ENCODE data around the gene GNB1L. TPM values are rescaled to one million over a fixed set of nuclear protein-coding genes. Genes with fewer than 3 reads are reported as not detected.

Gene GNB1L
- total and polyA plus RNA-seq, 10 of the 15 experiments (the other 5 are each of a cell fraction or from before 2014, with no cell fraction given): 0.21 to 19.4 (median 6.8) TPM

DNA sequence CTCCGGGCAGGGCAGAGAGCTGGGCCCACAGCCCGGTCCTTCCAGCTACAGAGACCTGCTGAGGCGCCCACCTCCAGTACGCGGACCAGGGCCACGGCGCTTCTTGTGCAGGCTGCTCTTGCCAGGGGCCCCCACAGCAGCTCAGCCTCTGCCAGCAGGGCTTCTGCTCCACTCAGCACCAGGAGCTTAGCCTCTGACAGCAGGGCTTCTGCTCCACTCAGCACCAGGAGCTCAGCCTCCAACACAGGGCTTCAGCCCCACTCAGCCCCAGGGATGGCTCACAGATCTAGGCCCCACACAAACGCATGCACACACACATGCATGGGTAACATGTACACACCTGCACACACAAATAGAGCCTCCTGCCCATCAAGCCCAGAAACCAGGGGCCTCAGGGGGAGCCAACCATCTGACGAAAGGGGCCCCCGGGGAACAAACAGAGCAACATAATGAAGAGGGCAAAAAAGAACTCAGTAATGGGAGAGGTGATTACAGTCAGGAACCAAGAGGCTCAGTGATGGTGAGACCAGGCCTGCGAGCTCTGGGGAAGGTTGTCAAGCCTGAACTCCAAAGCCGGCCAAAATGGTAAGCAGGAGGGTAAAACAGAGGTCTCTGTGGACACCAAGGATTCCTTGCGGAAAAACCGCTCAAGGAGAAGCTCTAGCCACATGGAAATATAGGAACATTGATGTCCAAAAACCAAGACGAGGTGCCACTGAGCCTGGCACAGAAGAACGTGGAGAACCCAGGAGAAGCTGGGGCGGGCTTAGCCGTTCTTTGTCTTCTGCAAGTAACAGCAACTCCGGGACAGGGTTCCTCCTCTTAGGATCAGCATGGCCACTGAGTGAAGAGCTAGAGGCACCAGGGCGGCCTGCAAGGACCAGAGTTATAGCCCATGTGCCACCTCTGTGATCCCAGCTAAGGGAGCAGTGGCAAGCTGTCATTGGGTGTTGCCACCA lies 46.5 kb downstream of the GNB1L start:
- intact Hi-C loops (cut with micrococcal nuclease; ENCODE audit: unreplicated experiment): no loop called here
- 89% methylated on average over 20 of the region's 20 CpGs for WGBS (ENCODE audit: insufficient coverage, insufficient replicate concordance, low lambda C conversion rate, missing lambda C conversion rate)
- in situ Hi-C loops (cut with MboI): no loop called here
- ChIA-PET SMC1A (ENCODE audit: uncharacterized antibody, unreplicated experiment) (no interaction called here), RAD21 (ENCODE audit: unreplicated experiment) (no interaction called here), CTCF (interaction anchor here (1.1 kb wide), 1 partner anchor 129 kb away, joined by 3 read pairs; no protein-coding TSS in a partner anchor), POLR2A (no interaction called here)
- H4K20me1 ChIP-seq (ENCODE audit: control insufficient read depth, insufficient read depth): no peaks in the 10 kb centered on the region
- H3K79me2 ChIP-seq (ENCODE audit: control insufficient read depth, insufficient read depth, low read length): no peaks in the 10 kb centered on the region
- no TSS peak for BruUV-seq (replicated peaks)
- no peak overlapping the region for H3K4me2 ChIP-seq (ENCODE audit: control insufficient read depth, insufficient read depth)
- H3K27me3 ChIP-seq (replicated peaks in 1 of 2; ENCODE audit: control insufficient read depth in 2 of 2, insufficient read depth in 2 of 2, low read length in 1 of 2): no peaks in the 10 kb centered on the region
- H2AFZ ChIP-seq (ENCODE audit: control insufficient read depth, low read depth, low read length): no peak overlapping the region
- no peaks in the 10 kb centered on the region for H3K4me1 ChIP-seq (ENCODE audit: control insufficient read depth, insufficient read depth, low read length)
- ATAC-seq (no peak), FAIRE-seq (no peak), DNase-seq (ENCODE audit: low read depth, low spot score) (no peak)
- TF ChIP-seq, protein P1, sequence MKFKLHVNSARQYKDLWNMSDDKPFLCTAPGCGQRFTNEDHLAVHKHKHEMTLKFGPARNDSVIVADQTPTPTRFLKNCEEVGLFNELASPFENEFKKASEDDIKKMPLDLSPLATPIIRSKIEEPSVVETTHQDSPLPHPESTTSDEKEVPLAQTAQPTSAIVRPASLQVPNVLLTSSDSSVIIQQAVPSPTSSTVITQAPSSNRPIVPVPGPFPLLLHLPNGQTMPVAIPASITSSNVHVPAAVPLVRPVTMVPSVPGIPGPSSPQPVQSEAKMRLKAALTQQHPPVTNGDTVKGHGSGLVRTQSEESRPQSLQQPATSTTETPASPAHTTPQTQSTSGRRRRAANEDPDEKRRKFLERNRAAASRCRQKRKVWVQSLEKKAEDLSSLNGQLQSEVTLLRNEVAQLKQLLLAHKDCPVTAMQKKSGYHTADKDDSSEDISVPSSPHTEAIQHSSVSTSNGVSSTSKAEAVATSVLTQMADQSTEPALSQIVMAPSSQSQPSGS (IDR thresholded peaks at IDR 0.05; ENCODE audit: low read length): no peak
- TF ChIP-seq BRCA1 (IDR thresholded peaks at IDR 0.05; ENCODE audit: low read depth, low read length) (no peak), ZNF384 (IDR thresholded peaks at IDR 0.05; ENCODE audit: borderline replicate concordance, low read depth, low read length) (no peak), HDAC2 (IDR thresholded peaks at IDR 0.05) (no peak), TARDBP (IDR thresholded peaks at IDR 0.05; ENCODE audit: borderline replicate concordance) (no peak), MTA3 (IDR thresholded peaks at IDR 0.05; ENCODE audit: borderline replicate concordance, low read length) (no peak), KDM1A (IDR thresholded peaks at IDR 0.05; ENCODE audit: borderline replicate concordance) (no peak), SUPT20H (IDR thresholded peaks at IDR 0.05; ENCODE audit: borderline replicate concordance, control insufficient read depth, low read depth, low read length) (no peak), ASH2L (IDR thresholded peaks at IDR 0.05; ENCODE audit: borderline replicate concordance, low read depth) (no peak), MXI1 (IDR thresholded peaks at IDR 0.05; ENCODE audit: low read depth, low read length) (no peak), RCOR1 (conservative IDR thresholded peaks at IDR 0.05; ENCODE audit: low read depth, low read length) (no peak), ZZZ3 (IDR thresholded peaks at IDR 0.05; ENCODE audit: control insufficient read depth, insufficient read length, low read depth) (no peak), SIX5 (IDR thresholded peaks at IDR 0.05; ENCODE audit: low read depth, low read length, severe bottlenecking) (no peak), MEF2B (IDR thresholded peaks at IDR 0.05; ENCODE audit: partially characterized antibody, poor library complexity, severe bottlenecking) (no peak), RUNX3 (IDR thresholded peaks at IDR 0.05; ENCODE audit: low read length) (no peak)
- TF ChIP-seq, protein P2, sequence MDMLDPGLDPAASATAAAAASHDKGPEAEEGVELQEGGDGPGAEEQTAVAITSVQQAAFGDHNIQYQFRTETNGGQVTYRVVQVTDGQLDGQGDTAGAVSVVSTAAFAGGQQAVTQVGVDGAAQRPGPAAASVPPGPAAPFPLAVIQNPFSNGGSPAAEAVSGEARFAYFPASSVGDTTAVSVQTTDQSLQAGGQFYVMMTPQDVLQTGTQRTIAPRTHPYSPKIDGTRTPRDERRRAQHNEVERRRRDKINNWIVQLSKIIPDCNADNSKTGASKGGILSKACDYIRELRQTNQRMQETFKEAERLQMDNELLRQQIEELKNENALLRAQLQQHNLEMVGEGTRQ (IDR thresholded peaks at IDR 0.05; ENCODE audit: borderline replicate concordance, low read depth, low read length): no peak
- TF ChIP-seq, protein P3, sequence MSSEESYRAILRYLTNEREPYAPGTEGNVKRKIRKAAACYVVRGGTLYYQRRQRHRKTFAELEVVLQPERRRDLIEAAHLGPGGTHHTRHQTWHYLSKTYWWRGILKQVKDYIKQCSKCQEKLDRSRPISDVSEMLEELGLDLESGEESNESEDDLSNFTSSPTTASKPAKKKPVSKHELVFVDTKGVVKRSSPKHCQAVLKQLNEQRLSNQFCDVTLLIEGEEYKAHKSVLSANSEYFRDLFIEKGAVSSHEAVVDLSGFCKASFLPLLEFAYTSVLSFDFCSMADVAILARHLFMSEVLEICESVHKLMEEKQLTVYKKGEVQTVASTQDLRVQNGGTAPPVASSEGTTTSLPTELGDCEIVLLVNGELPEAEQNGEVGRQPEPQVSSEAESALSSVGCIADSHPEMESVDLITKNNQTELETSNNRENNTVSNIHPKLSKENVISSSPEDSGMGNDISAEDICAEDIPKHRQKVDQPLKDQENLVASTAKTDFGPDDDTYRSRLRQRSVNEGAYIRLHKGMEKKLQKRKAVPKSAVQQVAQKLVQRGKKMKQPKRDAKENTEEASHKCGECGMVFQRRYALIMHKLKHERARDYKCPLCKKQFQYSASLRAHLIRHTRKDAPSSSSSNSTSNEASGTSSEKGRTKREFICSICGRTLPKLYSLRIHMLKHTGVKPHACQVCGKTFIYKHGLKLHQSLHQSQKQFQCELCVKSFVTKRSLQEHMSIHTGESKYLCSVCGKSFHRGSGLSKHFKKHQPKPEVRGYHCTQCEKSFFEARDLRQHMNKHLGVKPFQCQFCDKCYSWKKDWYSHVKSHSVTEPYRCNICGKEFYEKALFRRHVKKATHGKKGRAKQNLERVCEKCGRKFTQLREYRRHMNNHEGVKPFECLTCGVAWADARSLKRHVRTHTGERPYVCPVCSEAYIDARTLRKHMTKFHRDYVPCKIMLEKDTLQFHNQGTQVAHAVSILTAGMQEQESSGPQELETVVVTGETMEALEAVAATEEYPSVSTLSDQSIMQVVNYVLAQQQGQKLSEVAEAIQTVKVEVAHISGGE (CRISPR knock-in tag; IDR thresholded peaks at IDR 0.05): no peak
- no peak overlapping the region for H3K4me3 ChIP-seq
- H3K36me3 ChIP-seq (ENCODE audit: control insufficient read depth in 2 of 2, insufficient read depth in 2 of 2, low read length in 1 of 2): peaks cover 0 to 2% of the 10 kb centered on the region in 2 experiments; a peak in 1 of 4 replicates
- no peak overlapping the region for H3K9ac ChIP-seq (ENCODE audit: control insufficient read depth, insufficient read depth, low read length)
- no peaks in the 10 kb centered on the region for H3K9me3 ChIP-seq (replicated peaks; ENCODE audit: control insufficient read depth, insufficient read depth, low read length)
- no peak overlapping the region for H3K27ac ChIP-seq (ENCODE audit: control insufficient read depth, insufficient read depth)

All from GM12878 (cell line).